ENCODE measurements around the gene CALML4.
"Not testable (repeated sequence)": the region's sequence is repeated elsewhere in the genome, so short reads cannot be mapped to it uniquely, and the experiment has no call there.

CALML4 gene

DNA sequence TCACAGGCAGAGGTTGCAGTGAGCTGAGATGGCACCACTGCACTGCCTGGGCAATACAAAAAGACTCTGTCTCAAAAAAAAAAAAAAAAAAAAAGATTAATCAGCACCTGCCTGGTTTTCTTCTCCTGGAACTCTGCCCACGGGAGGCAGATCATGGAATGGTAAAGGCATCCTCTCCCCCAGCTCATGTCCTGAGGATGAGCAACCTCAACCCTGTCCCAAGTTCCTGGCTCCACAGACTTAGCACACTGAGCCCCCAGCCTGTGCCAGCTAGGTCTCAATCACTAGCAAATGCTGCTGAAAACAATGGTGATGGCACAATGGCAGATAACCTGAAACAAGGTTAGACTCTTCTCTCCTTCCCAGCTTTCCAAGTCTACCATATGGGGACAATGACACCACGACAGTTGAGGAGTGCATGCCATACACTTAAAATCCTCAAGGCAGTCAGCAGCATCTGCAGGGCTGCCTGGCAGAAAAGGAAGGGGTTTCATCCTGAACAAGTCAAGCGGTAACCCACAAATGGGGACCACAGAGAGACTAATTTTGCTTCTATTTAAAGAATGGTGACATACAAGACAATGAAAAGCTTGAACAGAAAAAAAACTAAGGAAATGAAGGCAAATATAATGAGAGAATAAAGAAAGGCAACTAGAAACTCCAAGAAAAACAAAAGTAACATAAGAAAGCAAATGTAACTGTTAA is 19.6 kb upstream of the CALML4 start:
- DNase-seq (ENCODE audit: low spot score): peak; percentile 69

DNA sequence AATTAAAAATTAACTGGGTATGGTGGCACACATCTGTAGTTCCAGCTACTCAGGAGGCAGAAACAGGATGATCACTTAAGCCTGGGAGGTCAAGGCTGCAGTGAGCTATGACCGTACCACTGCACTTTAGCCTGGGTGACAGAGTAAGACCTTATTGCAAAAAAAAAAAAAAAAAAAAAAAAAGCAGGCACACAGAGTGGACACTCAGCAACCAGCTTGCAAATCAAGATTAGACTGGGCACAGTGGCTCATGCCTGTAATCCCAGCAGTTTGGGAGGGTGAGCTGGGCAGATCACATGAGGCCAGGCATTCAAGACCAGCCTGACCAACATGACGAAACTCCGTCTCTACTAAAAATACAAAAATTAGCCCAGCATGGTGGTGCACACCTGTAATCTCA is 19.0 kb upstream of the CALML4 start:
- DNase-seq (ENCODE audit: low spot score): no peak

GRCh38 chr15:68223171-68223570 is 18.0 kb upstream of the CALML4 start:
- no peak for DNase-seq (ENCODE audit: low spot score)

- DNase-seq (ENCODE audit: low spot score): not testable (repeated sequence)
Measured at GRCh38 chr15:68222432-68222743, 17.3 kb upstream of the CALML4 start.

DNA sequence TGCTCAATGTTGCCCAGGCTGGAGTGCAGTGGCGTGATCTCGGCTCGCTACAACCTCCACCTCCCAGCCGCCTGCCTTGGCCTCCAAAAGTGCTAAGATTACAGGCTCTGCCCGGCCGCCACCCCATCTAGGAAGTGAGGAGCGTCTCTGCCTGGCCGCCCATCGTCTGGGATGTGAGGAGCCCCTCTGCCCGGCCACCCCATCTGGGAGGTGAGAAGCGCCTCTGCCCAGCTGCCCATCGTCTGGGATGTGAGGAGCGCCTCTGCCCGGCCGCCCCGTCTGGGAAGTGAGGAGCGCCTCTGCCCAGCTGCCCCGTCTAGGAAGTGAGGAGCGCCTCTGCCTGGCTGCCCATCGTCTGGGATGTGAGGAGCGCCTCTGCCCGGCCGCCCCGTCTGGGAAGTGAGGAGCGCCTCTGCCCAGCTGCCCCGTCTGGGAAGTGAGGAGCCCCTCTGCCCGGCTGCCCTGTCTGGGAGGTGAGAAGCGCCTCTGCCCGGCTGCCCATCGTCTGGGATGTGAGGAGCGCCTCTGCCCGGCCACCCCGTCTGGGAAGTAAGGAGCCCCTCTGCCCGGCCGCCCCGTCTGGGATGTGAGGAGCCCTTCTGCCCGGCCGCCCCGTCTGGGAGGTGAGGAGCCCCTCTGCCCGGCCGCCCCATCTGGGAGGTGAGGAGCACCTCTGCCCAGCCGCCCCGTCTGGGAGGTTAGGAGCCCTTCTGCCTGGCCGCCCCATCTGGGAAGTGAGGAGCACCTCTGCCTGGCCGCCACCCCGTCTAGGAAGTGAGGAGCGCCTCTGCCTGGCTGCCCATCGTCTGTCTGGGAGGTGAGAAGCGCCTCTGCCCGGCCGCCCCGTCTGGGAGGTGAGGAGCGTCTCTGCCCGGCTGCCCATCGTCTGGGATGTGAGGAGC is 16.6 kb upstream of the CALML4 start:
- not testable (repeated sequence) for DNase-seq (ENCODE audit: low spot score)

GRCh38 chr15:68220967-68221366 is 15.8 kb upstream of the CALML4 start:
- no peak for DNase-seq (ENCODE audit: low spot score)

- DNase-seq (ENCODE audit: low spot score): no peak
Measured at GRCh38 chr15:68220489-68220888, 15.4 kb upstream of the CALML4 start.

- DNase-seq (ENCODE audit: low spot score): no peak
Measured at GRCh38 chr15:68218847-68219798, 14.0 kb upstream of the CALML4 start.

GRCh38 chr15:68218331-68218730 is 13.2 kb upstream of the CALML4 start:
- DNase-seq (ENCODE audit: low spot score): no peak

GRCh38 chr15:68217341-68217740 is 12.2 kb upstream of the CALML4 start:
- no peak for DNase-seq (ENCODE audit: low spot score)

DNA sequence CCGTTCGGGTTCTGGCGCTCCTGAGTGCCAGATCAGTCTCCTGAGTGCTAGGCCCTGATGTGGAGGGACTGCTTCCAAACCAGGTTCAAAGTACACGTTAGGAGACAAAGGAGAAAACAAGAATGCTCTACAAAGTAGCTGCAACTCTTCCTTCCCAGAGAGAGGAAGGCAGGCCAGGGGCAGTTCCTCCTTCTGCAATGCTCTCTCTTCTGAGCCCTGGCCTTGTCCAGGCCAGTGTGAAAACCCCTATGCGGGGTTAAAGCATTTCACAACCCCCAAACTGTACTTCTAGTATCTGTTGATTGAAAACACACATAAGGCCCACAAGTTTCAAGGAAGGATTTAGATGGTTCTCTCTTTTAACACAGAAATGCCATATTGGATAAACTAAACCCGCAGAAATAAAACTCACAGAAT is 9.7 kb upstream of the CALML4 start:
- DNase-seq (ENCODE audit: low spot score): no peak

- no peak for DNase-seq (ENCODE audit: low spot score)
Measured at GRCh38 chr15:68213991-68214837, 9.1 kb upstream of the CALML4 start.

- not testable (repeated sequence) for DNase-seq (ENCODE audit: low spot score)
Measured at GRCh38 chr15:68213491-68213845, 8.3 kb upstream of the CALML4 start.

- DNase-seq (ENCODE audit: low spot score): no peak
Measured at GRCh38 chr15:68211656-68212320, 6.7 kb upstream of the CALML4 start.

DNA sequence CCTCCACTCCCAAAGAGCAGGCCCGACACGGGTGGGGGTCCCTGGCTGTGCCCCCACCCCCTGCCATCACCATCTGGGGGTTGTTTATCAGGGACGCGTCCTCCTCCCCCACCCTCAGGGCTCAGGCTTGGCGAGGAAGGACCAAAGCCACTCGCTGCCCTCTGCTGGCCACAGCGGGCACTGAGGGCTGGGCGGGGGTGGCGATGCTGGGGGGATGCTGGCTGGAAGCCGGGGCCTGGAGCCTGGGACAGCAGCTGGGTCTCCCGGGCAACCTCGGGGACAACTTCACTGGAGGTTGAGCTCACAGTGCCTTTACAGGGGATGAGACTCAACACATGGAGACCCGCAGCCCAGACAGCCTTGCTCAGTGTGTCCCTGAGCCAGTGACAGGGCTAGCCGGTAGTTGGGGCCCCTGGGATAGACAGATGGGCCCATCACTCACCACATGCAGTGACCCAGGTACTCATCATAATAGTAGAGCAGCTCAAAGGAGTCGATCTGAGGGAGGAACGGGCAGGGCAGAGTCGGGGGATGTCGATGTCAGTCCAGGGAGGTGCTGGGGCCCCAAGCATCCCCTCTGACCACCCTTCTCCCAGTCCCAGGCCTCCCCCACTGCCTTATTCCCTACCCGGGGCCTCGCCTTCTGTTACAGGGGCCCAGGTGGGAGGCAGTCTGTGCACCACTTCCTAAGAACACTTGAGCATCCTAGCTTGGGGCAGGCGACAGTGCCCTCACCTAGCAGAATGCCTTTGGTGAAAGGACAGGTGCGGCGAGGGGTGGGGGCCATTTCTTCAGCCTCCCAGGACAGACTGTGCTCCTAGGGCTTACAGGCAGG is 5.9 kb upstream of the CALML4 start:
- peak; percentile 63 for DNase-seq (ENCODE audit: low spot score)

GRCh38 chr15:68210409-68210756 is 5.3 kb upstream of the CALML4 start:
- DNase-seq (ENCODE audit: low spot score): no peak

GRCh38 chr15:68209735-68210408 is 4.7 kb upstream of the CALML4 start:
- DNase-seq (ENCODE audit: low spot score): peak; percentile 57

DNA sequence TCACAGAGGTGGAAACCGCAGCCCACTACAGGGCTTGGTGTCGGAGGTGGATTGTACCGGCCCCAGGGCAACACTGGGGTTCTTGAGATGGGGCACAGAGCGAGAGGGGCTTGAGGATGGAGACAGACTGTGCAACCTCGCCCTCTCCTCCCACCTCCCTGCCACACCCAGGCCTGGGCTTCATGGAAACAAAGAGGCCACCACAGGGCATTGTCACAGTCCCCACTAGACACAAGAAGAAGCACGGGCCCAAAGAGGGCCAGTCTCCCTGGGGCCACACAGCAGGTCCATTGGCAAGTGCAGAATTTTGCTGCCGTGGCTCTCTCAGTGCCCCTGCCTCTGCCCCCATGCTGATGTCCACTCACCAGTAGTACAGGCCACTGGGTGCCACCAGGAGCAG is 4.1 kb upstream of the CALML4 start:
- no peak for DNase-seq (ENCODE audit: low spot score)

- DNase-seq (ENCODE audit: low spot score): no peak
Measured at GRCh38 chr15:68208636-68209240, 3.6 kb upstream of the CALML4 start.

Data from NAMALWA (cell line).